SKM-1 treated with dmso at 0.1 percent for 144 hours (cell line): Measurements from ENCODE around the gene RMC1.

Experiments used
- DNase-seq: peaks from one replicate; lab custom pipeline; 2025; ENCODE audit not compliant: unreplicated experiment; lab: John Stamatoyannopoulos, UW

The RMC1 gene

GRCh38 chr18:23580677-23581367 is 77.5 kb downstream of the RMC1 start:
- no peak for DNase-seq
